Right atrium auricular region (tissue), 2 donors: ENCODE measurements around the gene FRMD1. TPM values are rescaled to one million over a fixed set of nuclear protein-coding genes. Genes with fewer than 3 reads are reported as not detected.

Experiments used
- DNase-seq: peaks from one replicate; pipeline ENCODE4 v3.0.0-alpha.2; 2019; ENCODE audit warnings: low spot score
- H3K27ac ChIP-seq, 2 donors: fragments of 200-600 bp; sonication (generic); 1 replicate in 1 of 2; 2 replicates in 1 of 2; pipeline ENCODE4 v1.5.1; 2016 to 2019
- H3K27me3 ChIP-seq, 2 donors: fragments of 200-600 bp; sonication (generic); one replicate each; pipeline versions ENCODE4 v1.5.1 to v1.6.0; 2017 to 2019
- H3K36me3 ChIP-seq: fragments of 200-600 bp; sonication (generic); one replicate; pipeline ENCODE4 v1.5.1; 2016
- H3K4me1 ChIP-seq, 2 donors: fragments of 200-600 bp; sonication (generic); one replicate each; pipeline versions ENCODE4 v1.5.1 to v1.6.0; 2017 to 2019
- H3K4me3 ChIP-seq, 2 donors: fragments of 200-600 bp; sonication (generic); 1 replicate in 1 of 2; 2 replicates in 1 of 2; pipeline ENCODE4 v1.5.1; 2017 to 2019; ENCODE audit warnings: mild to moderate bottlenecking in 1 of 2, moderate library complexity in 1 of 2
- H3K9me3 ChIP-seq, 2 donors: fragments of 200-600 bp; sonication (generic); one replicate each; pipeline ENCODE4 v1.5.1; 2019
- total RNA-seq, 2 donors: library from RNA; depleted of rRNA; stranded (reverse); fragments of >200 nt; gene quantifications; one replicate each; pipeline ENCODE4 v1.1.0, GENCODE V29; 2016
- TF ChIP-seq, protein P1 (sequence below), 2 donors: fragments of 200-600 bp; sonication (generic); IDR thresholded peaks; one replicate each; pipeline ENCODE4 v1.5.1; 2019; ENCODE audit warnings: antibody characterized with exemption in 2 of 2

Gene FRMD1
- total RNA-seq, 2 donors from 2014 or later, result 0.08 TPM; not detected in 1

GRCh38 chr6:168035661-168036545 lies 43.1 kb downstream of the FRMD1 start:
- peaks cover 10 to 20% of the 10 kb centered on the region in 2 donors for H3K9me3 ChIP-seq
- no peaks in the 10 kb centered on the region for H3K36me3 ChIP-seq
- H3K4me3 ChIP-seq, result peak overlapping the region; percentile 24 to 43
- H3K4me1 ChIP-seq, result peaks cover 0 to 30% of the 10 kb centered on the region in 2 donors
- TF ChIP-seq, protein P1, sequence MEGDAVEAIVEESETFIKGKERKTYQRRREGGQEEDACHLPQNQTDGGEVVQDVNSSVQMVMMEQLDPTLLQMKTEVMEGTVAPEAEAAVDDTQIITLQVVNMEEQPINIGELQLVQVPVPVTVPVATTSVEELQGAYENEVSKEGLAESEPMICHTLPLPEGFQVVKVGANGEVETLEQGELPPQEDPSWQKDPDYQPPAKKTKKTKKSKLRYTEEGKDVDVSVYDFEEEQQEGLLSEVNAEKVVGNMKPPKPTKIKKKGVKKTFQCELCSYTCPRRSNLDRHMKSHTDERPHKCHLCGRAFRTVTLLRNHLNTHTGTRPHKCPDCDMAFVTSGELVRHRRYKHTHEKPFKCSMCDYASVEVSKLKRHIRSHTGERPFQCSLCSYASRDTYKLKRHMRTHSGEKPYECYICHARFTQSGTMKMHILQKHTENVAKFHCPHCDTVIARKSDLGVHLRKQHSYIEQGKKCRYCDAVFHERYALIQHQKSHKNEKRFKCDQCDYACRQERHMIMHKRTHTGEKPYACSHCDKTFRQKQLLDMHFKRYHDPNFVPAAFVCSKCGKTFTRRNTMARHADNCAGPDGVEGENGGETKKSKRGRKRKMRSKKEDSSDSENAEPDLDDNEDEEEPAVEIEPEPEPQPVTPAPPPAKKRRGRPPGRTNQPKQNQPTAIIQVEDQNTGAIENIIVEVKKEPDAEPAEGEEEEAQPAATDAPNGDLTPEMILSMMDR (IDR thresholded peaks at IDR 0.05), result no peak
- no peaks in the 10 kb centered on the region for H3K27me3 ChIP-seq
- H3K27ac ChIP-seq, result peak overlapping the region; percentile 70 to 72
- no peak for DNase-seq

DNA sequence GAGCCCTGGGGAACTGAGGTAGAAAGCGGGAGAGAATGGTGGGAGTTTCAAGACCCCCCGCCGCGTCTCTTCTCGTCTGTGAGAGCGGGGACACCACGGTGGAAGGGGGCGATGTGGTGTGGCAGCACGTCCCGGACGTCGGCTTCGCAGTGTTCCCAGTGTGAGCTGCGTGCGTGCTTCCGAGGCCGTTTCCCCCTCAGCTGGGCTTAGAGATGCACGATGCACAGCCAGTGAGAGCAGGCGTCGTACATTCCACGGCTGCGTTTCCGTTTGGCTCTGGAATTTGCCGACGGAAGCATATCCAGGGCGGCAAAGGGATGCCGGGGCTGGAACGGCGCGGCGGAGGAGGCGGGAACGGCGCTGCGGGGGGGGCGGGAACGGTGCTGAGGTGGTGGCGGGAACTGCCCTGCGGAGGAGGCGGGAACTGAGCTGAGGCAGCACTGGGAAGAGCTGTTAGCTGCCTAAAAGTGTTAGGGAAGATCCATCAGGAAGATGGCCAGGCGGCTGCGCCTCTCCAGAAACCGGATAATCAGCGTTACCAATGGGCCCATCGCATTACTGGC lies 43.8 kb downstream of the FRMD1 start:
- H3K4me3 ChIP-seq, result peak overlapping the region; percentile 24 to 43
- H3K4me1 ChIP-seq, result peaks cover 0 to 35% of the 10 kb centered on the region in 2 donors
- no peaks in the 10 kb centered on the region for H3K36me3 ChIP-seq
- H3K27ac ChIP-seq, result peak overlapping the region; percentile 70 to 72
- TF ChIP-seq, protein P1 (IDR thresholded peaks at IDR 0.05), result no peak
- H3K9me3 ChIP-seq, result peaks cover 8 to 13% of the 10 kb centered on the region in 2 donors
- DNase-seq, result peak; percentile 70
- no peaks in the 10 kb centered on the region for H3K27me3 ChIP-seq

GRCh38 chr6:168034537-168034936 lies 44.5 kb downstream of the FRMD1 start:
- no peak overlapping the region for H3K4me3 ChIP-seq
- DNase-seq, result no peak
- peaks cover 0 to 41% of the 10 kb centered on the region in 2 donors for H3K4me1 ChIP-seq
- peaks cover 1 to 7% of the 10 kb centered on the region in 2 donors for H3K9me3 ChIP-seq
- TF ChIP-seq, protein P1 (IDR thresholded peaks at IDR 0.05), result no peak
- H3K27me3 ChIP-seq, result no peaks in the 10 kb centered on the region
- peak overlapping the region; percentile 45 to 55 for H3K27ac ChIP-seq
- no peaks in the 10 kb centered on the region for H3K36me3 ChIP-seq

- no peaks in the 10 kb centered on the region for H3K9me3 ChIP-seq
- peaks cover 0 to 42% of the 10 kb centered on the region in 2 donors for H3K4me1 ChIP-seq
- no peak overlapping the region for H3K4me3 ChIP-seq
- H3K36me3 ChIP-seq, result no peaks in the 10 kb centered on the region
- peak; percentile 42 for DNase-seq
- no peaks in the 10 kb centered on the region for H3K27me3 ChIP-seq
- H3K27ac ChIP-seq, result peak overlapping the region in 1 of 2 donors; percentile 55
- TF ChIP-seq, protein P1 (IDR thresholded peaks at IDR 0.05), result no peak
These were observed 45.2 kb downstream of the FRMD1 start for GRCh38 chr6:168033791-168034190.

DNA sequence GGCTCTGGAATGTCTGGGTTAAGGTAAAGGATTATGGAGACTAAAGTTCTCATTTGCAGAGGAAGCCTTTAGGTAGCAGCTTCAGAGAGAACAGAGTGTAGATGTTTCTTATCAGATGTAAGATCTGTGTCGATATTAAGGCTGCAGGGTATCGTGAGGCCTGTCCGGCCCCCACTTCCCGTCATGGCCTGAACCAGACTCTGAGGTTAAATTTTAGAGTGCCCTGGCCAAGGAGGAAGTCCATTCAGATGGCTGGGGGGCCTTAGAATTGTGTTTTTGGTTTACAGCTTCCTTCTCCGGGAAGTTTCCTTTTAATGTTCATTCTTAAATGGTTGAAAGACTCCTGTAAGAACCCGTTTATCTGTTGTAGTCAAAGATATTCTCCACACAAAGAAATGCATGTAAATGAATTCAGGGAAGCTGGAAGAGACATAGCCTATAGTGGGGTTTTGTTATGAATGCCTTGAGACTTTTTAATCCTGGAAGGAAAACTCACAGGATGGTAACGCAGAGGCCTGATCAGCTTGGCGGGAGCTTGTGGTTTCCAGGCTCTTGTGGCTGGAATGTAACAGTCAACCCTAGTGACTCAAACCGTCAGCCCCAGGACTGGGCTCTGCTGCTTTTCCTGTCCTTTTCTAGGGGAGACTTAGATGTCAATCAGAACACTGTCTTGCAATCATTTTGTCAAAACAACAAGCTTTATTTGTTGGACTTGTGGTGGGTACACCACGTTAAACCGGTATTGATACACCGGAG lies 46.8 kb downstream of the FRMD1 start:
- peak overlapping the region; percentile 29 to 60 for H3K27ac ChIP-seq
- DNase-seq, result peak; percentile 55

More for the DNA sequence above, 46.8 kb downstream of the FRMD1 start:
- H3K27me3 ChIP-seq, result no peaks in the 10 kb centered on the region
- H3K9me3 ChIP-seq, result no peaks in the 10 kb centered on the region
- H3K4me1 ChIP-seq, result peaks cover 0 to 39% of the 10 kb centered on the region in 2 donors
- H3K4me3 ChIP-seq, result no peak overlapping the region
- TF ChIP-seq, protein P1 (IDR thresholded peaks at IDR 0.05), result no peak
- H3K36me3 ChIP-seq, result no peaks in the 10 kb centered on the region
